CD4-positive, alpha-beta T cell treated with Interleukin-12 subunit alpha and Interleukin-12 subunit beta, for 1 hour (primary cell): ENCODE measurements around the gene HAPLN1.

Experiments
- DNase-seq: peaks from one replicate; pipeline ENCODE4 v3.0.0-alpha.2; 2020

Gene HAPLN1

GRCh38 chr5:83715236-83716065 is 5.2 kb downstream of the HAPLN1 start:
- no peak for DNase-seq

- no peak for DNase-seq
Observed at GRCh38 chr5:83714810-83715209, 5.8 kb downstream of the HAPLN1 start.

GRCh38 chr5:83711982-83712601 is 8.6 kb downstream of the HAPLN1 start:
- DNase-seq = peak; percentile 37

DNA sequence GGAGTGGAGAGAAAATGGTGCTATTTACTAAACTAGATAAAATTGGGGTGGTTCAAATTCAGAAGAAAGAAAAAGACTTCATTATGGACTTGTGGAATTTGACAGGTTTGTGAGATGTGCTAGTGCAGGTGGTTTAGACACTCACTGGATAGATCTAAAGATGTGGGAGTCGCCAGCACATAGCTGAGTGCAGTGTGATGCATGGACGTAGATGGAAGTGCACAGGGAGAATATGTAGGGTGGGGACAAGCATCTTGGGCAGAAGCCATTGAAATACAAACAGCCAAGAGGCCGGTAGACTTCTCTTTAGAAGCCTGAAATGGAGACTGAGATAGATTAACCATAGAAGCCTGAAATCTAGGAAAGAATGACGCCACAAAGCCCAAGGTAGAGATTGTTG is 10.7 kb downstream of the HAPLN1 start:
- DNase-seq = no peak

GRCh38 chr5:83708170-83708569 is 12.5 kb downstream of the HAPLN1 start:
- no peak for DNase-seq

DNA sequence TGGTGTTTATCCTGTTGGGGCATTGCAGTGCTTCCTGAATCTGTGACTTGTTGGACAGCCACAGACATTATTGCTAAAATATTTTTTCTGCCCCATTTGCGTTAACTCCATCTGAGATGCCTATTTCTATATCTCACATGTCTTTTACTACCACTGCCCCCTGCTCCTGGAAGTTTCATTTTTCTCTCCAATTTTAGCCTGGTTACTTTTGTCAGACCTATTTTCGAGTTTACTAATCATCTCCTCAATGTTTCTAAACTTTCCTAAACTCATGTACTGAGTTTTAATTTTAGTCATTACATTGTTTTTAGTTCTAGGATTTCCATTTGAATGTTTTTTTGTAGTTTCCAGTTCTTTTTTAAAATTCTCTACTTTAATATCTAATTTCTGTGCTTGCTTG is 17.6 kb downstream of the HAPLN1 start:
- no peak for DNase-seq

DNA sequence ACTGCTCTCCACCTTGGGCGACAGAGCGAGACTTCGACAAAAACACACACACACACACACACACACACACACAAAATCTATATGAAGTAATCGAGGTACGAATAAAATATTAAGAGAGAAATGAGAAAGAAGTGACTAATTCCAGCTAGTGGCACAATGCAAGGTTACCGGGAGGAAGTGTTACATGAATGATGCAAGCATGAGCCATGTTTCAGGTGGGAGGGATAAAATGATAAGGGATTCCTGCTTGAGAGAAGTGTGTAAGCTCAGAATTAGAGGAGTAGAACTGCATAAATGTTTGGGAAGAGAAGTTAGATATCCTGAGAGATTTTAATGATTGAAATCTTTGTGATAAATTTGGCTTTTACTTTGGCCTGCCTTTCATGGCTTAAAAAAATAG is 18.8 kb downstream of the HAPLN1 start:
- DNase-seq = no peak

DNA sequence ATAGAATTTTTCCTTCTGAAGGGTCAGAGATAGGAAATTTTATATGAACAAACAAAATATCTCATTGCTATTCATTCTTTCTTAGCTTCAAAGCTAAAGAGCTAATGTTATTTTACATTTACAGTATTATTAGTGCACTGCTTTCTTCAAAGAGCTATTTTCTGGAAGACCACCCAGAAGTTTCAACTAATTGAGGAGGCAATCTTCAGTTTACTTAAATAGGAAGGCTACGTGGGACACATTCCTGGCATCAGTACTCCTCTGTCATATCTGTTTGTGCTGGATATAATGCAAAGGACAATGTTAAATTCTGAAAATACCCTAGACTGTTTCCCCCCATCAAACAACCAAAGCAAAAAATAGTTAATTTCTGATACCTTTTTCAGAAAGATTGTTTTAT is 30.8 kb downstream of the HAPLN1 start:
- DNase-seq = no peak

- DNase-seq = no peak
Observed at GRCh38 chr5:83688281-83688680, 32.4 kb downstream of the HAPLN1 start.

DNA sequence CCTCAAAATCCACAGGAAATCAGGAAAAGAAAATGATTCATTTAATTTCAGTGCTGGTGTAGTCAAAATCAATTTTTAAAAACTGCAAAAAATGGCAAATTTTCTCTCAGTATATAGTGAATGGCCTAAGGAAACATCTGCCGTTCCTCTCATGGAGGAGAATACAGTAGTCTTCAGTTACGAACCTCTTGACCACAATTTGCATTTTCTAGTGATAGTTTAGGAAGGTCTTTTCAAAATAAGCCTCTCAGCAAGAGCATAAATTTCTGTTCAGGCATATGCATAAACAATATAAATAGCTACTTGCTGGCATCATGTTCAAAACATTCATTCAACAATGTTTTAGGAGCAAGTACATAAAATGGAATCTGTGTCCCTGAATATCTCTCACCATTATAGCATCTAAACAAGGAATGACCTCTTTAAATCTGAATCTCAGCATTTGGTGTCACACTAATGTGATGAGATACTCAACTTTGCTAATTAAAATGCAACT is 33.5 kb downstream of the HAPLN1 start:
- no peak for DNase-seq

DNA sequence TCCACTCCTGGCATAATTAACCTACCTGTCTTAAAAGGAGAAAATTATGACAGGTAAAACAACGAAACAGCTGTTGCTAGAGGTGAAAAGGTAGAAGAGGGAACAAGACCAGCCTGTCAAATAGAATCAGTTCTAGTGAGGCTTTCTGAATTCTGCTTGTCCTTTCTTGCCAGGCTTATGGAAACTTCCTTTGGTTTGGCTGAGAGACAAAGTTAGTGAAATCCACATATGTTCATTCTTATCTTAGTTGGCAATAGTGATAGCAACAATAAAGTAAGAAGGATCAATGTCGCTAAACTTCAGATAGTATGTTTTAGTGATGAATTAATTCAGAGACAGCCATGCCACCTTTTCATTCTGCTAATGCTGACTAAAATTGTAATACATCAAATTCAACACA is 34.4 kb downstream of the HAPLN1 start:
- no peak for DNase-seq

DNA sequence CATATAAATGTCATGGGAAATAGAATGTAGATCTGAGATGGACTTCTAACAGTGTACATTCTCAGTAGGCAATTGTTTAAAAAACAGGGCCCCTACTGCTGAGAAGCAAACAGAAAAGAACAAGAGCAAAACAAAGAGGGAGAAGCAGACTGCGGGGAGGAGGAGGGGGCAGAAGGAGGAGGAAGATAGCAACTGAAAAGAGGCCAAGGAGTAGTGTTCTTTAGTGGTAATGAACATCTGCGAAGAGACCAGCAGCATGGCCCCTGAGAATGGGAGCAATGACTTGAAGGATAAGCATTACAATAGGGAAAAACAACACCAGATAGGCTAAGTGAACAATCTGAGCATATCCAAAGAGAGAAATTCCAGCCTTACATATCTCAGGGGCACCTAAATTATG is 36.8 kb downstream of the HAPLN1 start:
- DNase-seq = no peak

- no peak for DNase-seq
Observed at GRCh38 chr5:83672646-83673045, 48.0 kb downstream of the HAPLN1 start.

- DNase-seq = no peak
Observed at GRCh38 chr5:83672158-83672557, 48.5 kb downstream of the HAPLN1 start.

- DNase-seq = no peak
Observed at GRCh38 chr5:83665631-83666030, 55.0 kb downstream of the HAPLN1 start.

- DNase-seq = no peak
Observed at GRCh38 chr5:83662558-83662957, 58.1 kb downstream of the HAPLN1 start.

DNA sequence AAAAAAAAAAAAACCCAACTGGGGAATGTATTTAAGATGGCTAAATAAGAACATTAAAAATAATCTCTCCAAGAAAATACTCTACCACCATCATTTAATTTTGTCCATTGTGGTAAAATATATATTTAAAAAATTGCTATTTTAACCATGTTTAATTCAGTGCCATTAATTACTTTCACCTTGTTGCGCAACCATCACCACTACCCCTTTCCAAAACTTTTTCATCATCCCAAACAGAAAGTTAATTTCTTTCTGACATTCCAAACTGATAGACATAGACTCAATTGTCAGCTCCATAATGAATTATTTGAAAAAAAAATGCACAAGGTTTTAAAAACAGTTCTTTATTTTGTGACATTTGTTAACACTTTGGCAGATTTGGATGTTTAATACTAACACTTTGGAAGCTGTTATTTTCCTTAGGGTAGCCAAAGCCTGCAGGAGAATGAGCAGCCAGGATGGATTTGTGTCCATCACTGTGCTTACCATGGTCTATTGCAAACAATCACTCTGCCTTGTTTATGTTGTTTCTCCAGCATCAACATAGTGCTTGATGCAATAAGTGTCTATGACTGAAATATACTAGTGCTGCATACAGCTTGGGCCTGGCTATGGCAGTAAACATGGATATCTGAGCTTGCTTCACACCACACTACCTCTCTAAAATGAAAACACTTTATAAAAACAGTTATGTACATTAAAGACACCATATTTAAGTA is 62.7 kb downstream of the HAPLN1 start:
- no peak for DNase-seq

- DNase-seq = no peak
Observed at GRCh38 chr5:83654427-83654994, 66.1 kb downstream of the HAPLN1 start.

- DNase-seq = no peak
Observed at GRCh38 chr5:83653669-83654068, 67.0 kb downstream of the HAPLN1 start.

DNA sequence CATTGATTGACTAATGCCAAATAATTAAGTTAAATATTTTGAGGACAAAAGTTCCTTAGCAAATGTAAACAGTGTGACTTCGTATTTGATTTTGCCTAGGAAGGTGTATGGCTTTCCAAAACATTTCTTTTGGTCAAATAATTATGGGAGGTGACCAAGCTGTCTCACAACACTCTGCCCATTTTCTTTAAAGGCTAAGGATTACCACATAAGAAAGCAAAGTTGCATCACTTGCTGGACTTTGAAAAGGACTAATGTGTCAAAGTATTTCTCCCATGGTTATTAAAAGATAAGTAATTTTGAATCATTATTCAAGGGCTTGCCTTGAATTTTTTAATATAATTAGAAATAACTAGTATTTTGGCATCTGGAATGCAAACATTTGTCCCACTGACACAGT is 74.7 kb downstream of the HAPLN1 start:
- DNase-seq = no peak

GRCh38 chr5:83644301-83644700 is 76.4 kb downstream of the HAPLN1 start:
- DNase-seq = no peak

- no peak for DNase-seq
Observed at GRCh38 chr5:83641946-83642345, 78.7 kb downstream of the HAPLN1 start.

- DNase-seq = no peak
Observed at GRCh38 chr5:83639911-83640310, 80.7 kb downstream of the HAPLN1 start.

- no peak for DNase-seq
Observed at GRCh38 chr5:83636156-83636555, 84.5 kb downstream of the HAPLN1 start.
